T-helper 2 cell treated with Interferon-gamma antibody and Interleukin-4, amounts not matched to agents 5 μg/mL and 100 μg/mL, for 36 hours (primary cell): Measurements from ENCODE around the gene RNF227.

Source experiments
- DNase-seq: peaks from one replicate; pipeline ENCODE4 v3.0.0; 2021; ENCODE audit warnings: low spot score
- H3K27ac Mint-ChIP-seq: one replicate; pipeline ENCODE4 v1.8.0; 2021; ENCODE audit warnings: mild to moderate bottlenecking, mixed read lengths
- H3K27me3 Mint-ChIP-seq: one replicate; pipeline ENCODE4 v1.8.0; 2021; ENCODE audit warnings: low read depth, mixed read lengths
- H3K36me3 Mint-ChIP-seq: one replicate; pipeline ENCODE4 v1.8.0; 2021; ENCODE audit warnings: low read depth, mixed read lengths
- H3K4me1 Mint-ChIP-seq: one replicate; pipeline ENCODE4 v1.8.0; 2021; ENCODE audit warnings: low read depth, mixed read lengths
- H3K4me3 Mint-ChIP-seq: one replicate; pipeline ENCODE4 v1.8.0; 2022; ENCODE audit warnings: mild to moderate bottlenecking, moderate library complexity, mixed read lengths
- H3K9me3 Mint-ChIP-seq: one replicate; pipeline ENCODE4 v1.8.0; 2021; ENCODE audit warnings: mixed read lengths

Gene RNF227

DNA sequence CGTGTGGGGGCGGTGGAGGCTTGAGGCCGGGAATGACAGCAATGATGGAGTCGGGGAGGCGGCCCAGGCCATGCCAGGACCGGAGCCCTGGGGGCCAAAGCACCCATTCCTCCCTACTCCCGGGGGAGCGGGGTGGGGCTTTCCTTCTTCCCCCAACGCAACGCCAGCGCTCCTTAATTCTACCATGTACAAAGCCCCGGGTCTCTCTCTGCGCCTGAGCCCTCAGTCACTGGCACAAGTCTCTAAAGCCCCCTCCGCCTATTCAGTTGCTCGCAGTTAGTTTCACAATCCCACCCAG is 245 bp upstream of the RNF227 start:
- Mint-ChIP-seq H3K4me1 (peaks cover 29% of the 10 kb centered on the region), H3K27me3 (no peaks in the 10 kb centered on the region), H3K4me3 (peak overlapping the region; percentile 83), H3K9me3 (no peaks in the 10 kb centered on the region), H3K27ac (peak overlapping the region; percentile 89), H3K36me3 (peaks cover 8% of the 10 kb centered on the region)
- no peak for DNase-seq

DNA sequence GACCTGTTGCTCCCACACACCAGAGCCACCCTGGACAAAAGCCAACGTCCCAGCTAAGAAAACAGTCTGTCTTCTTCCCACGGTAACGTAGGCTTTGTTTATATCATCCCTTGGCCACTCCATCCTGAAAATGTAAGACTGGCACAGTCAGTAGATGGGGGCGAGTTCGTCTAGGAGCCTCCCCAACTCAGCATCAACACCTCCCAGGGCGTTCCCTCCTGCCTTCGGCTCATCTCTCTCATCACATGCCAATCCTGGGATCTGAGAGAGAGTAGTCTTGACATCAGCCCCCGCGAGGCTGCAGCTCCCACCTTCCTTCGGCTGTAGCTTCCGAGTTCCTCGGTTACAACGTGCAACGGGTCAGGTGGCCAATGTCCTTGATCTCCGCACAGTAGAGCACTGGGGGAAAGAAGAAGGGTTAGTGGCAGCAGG is 894 bp downstream of the RNF227 start:
- no peaks in the 10 kb centered on the region for H3K9me3 Mint-ChIP-seq
- peaks cover 29% of the 10 kb centered on the region for H3K4me1 Mint-ChIP-seq
- no peaks in the 10 kb centered on the region for H3K27me3 Mint-ChIP-seq
- H3K36me3 Mint-ChIP-seq = peaks cover 19% of the 10 kb centered on the region
- peak overlapping the region; percentile 91 for H3K4me3 Mint-ChIP-seq
- H3K27ac Mint-ChIP-seq = peak overlapping the region; percentile 96
- no peak for DNase-seq

DNA sequence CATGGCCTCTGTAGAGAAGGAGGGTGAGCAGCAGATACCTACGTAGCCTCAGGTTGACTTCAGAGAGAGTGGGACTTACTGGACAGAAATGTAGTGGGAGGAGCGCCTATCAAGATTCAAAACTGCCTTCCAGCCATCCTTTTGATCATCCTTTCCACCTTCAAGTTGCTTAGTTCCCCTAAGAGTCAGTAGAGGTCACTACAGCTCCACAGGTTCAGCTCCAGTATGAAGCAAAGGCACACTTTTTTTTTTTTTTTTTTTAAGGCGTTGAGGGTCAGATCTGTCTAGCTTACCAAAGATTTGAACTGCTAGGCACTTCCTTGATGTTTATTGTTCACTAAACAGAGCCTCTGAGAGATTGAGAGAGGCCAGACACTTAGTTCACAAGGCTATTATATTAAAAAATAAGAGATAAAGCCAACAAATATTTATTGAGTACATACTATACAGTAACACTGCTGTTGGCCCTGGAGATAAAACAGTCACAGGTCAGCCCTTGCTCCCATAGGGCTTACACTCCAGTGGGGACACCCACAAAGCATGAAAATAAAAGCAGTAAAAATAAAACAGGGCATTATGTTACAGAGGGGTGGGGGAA is 3.1 kb downstream of the RNF227 start:
- Mint-ChIP-seq H3K36me3 (peaks cover 35% of the 10 kb centered on the region), H3K4me3 (peak overlapping the region; percentile 41), H3K27ac (peak overlapping the region; percentile 62), H3K4me1 (peaks cover 29% of the 10 kb centered on the region), H3K9me3 (no peaks in the 10 kb centered on the region), H3K27me3 (no peaks in the 10 kb centered on the region)
- DNase-seq = peak; percentile 46

DNA sequence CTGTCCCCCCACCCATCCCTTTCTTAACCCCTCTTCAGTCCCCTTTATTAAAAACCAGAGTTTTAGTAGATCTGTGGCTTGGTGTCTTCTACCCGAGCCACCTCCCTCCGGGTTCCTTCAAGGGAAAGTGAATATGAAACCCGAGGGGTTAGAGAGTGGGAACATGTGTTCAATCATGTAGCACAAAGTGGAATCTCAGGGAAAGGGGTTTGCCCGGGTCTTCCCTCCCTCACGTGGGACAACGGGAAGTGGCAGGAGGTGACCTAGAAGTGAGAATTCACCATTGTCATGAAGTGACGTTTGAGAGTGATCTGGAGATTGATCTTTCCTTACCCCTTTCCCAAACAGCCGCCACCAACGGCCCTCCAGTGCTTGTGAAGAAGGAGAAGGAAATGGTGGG is 5.0 kb downstream of the RNF227 start:
- Mint-ChIP-seq H3K27ac (peak overlapping the region; percentile 29), H3K9me3 (no peaks in the 10 kb centered on the region), H3K36me3 (peaks cover 47% of the 10 kb centered on the region), H3K4me3 (no peak overlapping the region), H3K4me1 (peaks cover 21% of the 10 kb centered on the region), H3K27me3 (no peaks in the 10 kb centered on the region)
- no peak for DNase-seq

DNA sequence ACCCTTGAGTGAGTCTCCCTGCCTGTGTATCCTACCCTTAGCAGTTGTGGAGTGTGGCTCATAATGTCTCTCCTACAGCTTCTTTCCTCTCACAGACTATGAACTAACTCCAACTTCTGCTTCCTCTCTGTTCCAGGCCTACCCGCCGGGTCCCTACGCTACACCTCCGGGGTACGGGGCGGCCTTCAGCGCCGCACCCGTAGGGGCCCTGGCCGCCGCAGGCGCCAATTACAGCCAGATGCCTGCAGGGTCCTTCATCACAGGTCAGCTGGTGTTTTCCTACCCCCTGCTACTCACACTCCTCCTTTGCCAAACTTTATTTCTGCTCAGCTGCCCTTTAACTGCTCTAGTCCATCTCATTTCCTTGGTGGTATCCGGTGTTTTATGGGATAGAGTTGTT is 5.4 kb downstream of the RNF227 start:
- H3K4me1 Mint-ChIP-seq = peaks cover 21% of the 10 kb centered on the region
- peak overlapping the region; percentile 29 for H3K27ac Mint-ChIP-seq
- H3K27me3 Mint-ChIP-seq = no peaks in the 10 kb centered on the region
- no peak overlapping the region for H3K4me3 Mint-ChIP-seq
- H3K36me3 Mint-ChIP-seq = peaks cover 51% of the 10 kb centered on the region
- DNase-seq = no peak
- no peaks in the 10 kb centered on the region for H3K9me3 Mint-ChIP-seq

DNA sequence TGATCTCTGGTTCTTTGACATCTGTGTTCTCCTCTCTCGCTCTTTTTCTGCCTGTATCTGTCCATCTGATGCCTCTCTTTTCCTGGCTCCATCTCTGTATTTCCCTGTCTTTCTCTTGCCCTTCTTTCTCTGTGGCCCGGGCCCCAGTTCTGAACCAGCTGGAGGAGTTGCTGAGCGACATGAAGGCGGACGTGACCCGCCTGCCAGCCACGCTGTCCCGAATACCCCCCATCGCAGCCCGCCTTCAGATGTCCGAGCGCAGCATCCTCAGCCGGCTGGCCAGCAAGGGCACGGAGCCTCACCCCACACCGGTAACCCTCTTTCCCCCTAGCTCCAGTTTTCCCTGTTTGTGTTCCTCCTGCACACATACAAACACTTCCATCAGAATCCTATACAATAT is 5.8 kb downstream of the RNF227 start:
- H3K4me3 Mint-ChIP-seq = no peak overlapping the region
- no peak overlapping the region for H3K27ac Mint-ChIP-seq
- no peaks in the 10 kb centered on the region for H3K27me3 Mint-ChIP-seq
- no peak for DNase-seq
- peaks cover 19% of the 10 kb centered on the region for H3K4me1 Mint-ChIP-seq
- H3K36me3 Mint-ChIP-seq = peaks cover 55% of the 10 kb centered on the region
- no peaks in the 10 kb centered on the region for H3K9me3 Mint-ChIP-seq

DNA sequence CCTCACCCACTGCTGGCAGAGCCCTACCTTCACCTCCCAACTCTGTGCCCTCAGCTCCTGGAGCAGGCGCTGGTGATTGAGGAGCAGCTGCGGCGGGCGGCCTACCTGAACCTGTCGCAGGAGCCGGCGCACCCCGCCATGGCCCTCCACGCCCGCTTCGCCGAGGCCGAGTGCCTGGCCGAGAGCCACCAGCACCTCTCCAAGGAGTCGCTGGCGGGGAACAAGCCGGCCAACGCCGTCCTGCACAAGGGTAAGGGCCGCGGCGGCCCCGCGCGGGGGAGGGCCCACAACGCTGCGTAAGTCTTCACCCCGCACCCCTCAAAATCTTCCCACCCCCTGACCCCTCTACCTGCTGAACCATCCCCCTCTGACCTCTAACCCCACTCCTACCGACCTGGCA is 7.0 kb downstream of the RNF227 start:
- Mint-ChIP-seq H3K27me3 (no peaks in the 10 kb centered on the region), H3K4me1 (peaks cover 8% of the 10 kb centered on the region), H3K27ac (no peak overlapping the region), H3K36me3 (peaks cover 67% of the 10 kb centered on the region), H3K4me3 (no peak overlapping the region), H3K9me3 (no peaks in the 10 kb centered on the region)
- no peak for DNase-seq

DNA sequence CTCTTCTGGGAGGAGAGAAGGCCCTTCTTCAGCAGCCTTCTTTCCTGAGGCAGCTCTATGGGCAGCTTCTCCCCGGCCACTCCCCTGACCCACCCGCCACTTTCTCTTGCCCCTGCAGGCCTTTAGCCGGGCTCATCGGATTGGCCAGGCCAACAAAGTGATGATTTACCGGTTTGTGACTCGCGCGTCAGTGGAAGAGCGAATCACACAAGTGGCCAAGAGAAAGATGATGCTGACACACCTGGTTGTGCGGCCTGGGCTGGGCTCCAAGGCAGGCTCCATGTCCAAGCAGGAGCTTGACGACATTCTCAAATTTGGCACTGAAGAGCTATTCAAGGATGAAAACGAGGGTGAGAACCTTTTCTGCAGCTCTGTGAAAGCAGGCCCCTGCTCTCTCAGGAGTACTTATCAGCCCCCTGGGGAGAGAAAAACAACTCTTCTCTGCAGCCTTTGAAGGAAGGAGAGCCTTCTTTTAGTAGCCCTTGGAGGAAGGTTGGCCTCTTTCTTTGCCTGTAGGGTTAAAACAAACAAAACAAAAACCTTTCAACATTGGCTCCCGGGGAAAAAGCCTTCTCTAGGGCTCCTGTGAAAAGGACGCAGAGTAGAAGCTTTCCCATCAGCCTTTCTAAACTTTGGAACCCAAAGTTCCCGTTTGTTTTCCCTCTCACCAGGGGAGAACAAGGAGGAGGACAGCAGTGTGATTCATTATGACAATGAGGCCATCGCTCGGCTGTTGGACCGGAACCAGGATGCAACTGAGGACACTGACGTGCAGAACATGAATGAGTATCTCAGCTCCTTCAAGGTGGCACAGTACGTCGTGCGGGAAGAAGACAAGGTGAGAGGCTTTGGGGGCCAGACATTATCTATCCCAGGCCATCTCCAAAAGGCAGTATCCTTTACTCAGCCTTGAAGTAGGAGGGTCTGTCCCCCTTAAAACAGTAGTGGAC is 12.7 kb downstream of the RNF227 start:
- DNase-seq = no peak
- Mint-ChIP-seq H3K9me3 (no peaks in the 10 kb centered on the region), H3K4me3 (no peak overlapping the region), H3K36me3 (peaks cover 87% of the 10 kb centered on the region), H3K4me1 (no peaks in the 10 kb centered on the region), H3K27ac (no peak overlapping the region), H3K27me3 (no peaks in the 10 kb centered on the region)

DNA sequence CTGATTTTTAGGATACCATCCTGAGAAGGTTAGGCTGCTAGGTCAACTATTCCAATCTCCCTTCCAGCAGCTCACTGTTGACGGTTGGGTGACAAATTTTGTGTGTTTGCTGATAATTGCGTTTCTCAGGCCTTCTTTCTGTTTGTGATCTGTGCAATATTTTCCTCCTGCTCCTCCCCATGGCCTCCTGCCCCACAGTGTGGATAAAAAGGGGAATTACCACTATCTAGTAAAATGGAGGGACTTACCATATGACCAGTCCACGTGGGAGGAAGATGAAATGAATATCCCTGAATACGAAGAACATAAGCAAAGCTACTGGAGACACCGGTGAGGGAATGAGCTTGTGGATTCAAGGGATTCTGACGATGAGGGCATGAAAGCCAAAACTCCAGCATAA is 18.3 kb downstream of the RNF227 start:
- Mint-ChIP-seq H3K4me3 (no peak overlapping the region), H3K36me3 (peaks cover 87% of the 10 kb centered on the region), H3K9me3 (no peaks in the 10 kb centered on the region), H3K27me3 (no peaks in the 10 kb centered on the region), H3K27ac (no peak overlapping the region), H3K4me1 (peaks cover 8% of the 10 kb centered on the region)
- DNase-seq = no peak

DNA sequence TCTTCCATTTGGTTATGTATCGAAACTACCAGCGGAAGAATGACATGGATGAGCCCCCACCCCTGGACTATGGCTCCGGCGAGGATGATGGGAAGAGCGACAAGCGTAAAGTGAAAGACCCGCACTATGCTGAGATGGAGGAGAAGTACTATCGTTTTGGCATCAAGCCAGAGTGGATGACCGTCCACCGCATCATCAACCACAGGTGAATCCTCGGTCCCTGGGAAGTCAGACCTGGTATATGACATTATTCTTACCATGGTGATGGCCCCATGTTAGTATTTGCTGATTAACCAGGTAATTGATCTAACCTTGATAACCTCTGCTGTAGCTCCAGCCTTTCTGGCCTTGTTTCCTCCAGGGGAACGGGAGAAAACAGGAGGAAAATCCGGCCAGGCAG is 19.0 kb downstream of the RNF227 start:
- H3K27ac Mint-ChIP-seq = no peak overlapping the region
- H3K36me3 Mint-ChIP-seq = peaks cover 83% of the 10 kb centered on the region
- no peak for DNase-seq
- no peaks in the 10 kb centered on the region for H3K27me3 Mint-ChIP-seq
- peaks cover 8% of the 10 kb centered on the region for H3K4me1 Mint-ChIP-seq
- no peaks in the 10 kb centered on the region for H3K9me3 Mint-ChIP-seq
- H3K4me3 Mint-ChIP-seq = no peak overlapping the region

DNA sequence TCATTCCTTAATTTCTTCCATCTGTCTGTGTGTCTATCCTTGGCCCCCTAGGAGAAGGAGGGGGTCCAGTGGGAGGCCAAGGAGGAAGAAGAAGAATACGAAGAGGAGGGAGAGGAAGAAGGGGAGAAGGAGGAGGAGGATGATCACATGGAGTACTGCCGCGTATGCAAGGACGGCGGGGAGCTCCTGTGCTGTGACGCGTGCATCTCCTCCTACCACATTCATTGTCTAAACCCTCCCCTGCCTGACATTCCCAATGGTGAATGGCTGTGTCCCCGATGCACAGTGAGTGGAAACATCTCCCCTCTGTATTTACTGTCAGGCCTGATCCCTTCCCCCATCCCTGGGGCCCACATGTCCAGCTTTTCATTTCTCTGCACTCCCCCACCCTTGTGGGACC is 21.2 kb downstream of the RNF227 start:
- no peaks in the 10 kb centered on the region for H3K27me3 Mint-ChIP-seq
- no peaks in the 10 kb centered on the region for H3K9me3 Mint-ChIP-seq
- no peak overlapping the region for H3K4me3 Mint-ChIP-seq
- H3K27ac Mint-ChIP-seq = no peak overlapping the region
- H3K36me3 Mint-ChIP-seq = peaks cover 82% of the 10 kb centered on the region
- H3K4me1 Mint-ChIP-seq = peaks cover 12% of the 10 kb centered on the region
- no peak for DNase-seq

DNA sequence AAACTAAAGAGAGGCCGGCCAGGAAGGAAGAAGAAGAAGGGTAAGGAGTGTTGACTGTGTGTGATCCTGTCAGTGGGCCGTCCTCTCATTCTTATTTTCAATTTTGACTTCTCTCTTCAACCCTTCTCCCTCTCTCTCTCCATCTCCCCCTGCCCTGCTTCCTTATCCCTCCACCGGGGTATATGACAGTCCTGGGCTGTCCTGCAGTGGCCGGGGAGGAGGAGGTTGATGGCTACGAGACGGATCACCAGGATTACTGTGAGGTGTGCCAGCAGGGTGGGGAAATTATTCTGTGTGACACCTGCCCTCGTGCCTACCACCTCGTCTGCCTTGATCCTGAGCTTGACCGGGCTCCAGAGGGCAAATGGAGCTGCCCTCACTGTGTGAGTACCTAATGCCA is 21.9 kb downstream of the RNF227 start:
- Mint-ChIP-seq H3K4me3 (no peak overlapping the region), H3K27me3 (no peaks in the 10 kb centered on the region), H3K9me3 (no peaks in the 10 kb centered on the region), H3K4me1 (peaks cover 16% of the 10 kb centered on the region), H3K36me3 (peaks cover 81% of the 10 kb centered on the region), H3K27ac (no peak overlapping the region)
- no peak for DNase-seq

DNA sequence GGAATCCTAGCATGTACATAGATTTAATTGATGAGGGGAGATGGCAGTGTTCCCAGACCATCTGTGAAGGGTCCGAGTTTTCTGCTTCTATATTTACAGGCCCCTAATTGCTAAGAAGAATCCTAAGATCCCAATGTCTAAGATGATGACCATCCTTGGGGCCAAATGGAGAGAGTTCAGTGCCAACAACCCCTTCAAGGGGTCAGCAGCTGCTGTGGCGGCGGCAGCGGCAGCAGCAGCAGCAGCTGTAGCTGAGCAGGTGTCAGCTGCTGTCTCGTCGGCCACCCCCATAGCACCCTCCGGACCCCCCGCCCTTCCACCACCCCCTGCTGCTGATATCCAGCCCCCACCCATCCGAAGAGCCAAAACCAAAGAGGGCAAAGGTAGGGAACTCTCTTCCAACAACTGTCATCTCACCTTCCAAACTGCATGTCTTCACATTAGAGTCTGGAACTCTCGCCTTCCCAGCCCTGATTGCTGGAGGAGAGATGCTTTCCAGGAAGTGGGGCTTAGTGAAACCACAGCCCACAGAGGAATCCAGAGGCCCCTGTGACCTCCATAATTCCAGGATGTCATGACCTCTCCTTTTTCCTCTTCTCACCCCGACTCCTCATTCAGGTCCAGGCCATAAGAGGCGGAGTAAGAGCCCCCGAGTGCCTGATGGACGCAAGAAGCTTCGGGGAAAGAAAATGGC is 22.8 kb downstream of the RNF227 start:
- Mint-ChIP-seq H3K27me3 (no peaks in the 10 kb centered on the region), H3K36me3 (peaks cover 72% of the 10 kb centered on the region), H3K9me3 (no peaks in the 10 kb centered on the region), H3K4me1 (peaks cover 16% of the 10 kb centered on the region), H3K27ac (no peak overlapping the region), H3K4me3 (no peak overlapping the region)
- no peak for DNase-seq
